MM.1S (cell line): Measurements from ENCODE around the gene MRPL46.

Experiments
- CTCF ChIP-seq: fragments of 300-600 bp; sonication (generic); IDR thresholded peaks from 2 replicates; pipeline ENCODE4 v1.5.1; 2016; ENCODE audit warnings: antibody characterized with exemption, low read length, mixed read lengths
- EZH2phosphoT487 ChIP-seq: fragments of 300-600 bp; sonication (generic); IDR thresholded peaks from 2 replicates; pipeline ENCODE4 v1.6.1; 2018; ENCODE audit warnings: antibody characterized with exemption, low read length

GRCh38 chr15:88509964-88510363 is 42.8 kb upstream of the MRPL46 start:
- no peak for TF ChIP-seq CTCF
- TF ChIP-seq EZH2phosphoT487: no peak
